ENCODE results near the gene NEK10.

GRCh38 chr3:27342267-27342666 is 26.9 kb downstream of the NEK10 start:
- TF ChIP-seq, protein P1, sequence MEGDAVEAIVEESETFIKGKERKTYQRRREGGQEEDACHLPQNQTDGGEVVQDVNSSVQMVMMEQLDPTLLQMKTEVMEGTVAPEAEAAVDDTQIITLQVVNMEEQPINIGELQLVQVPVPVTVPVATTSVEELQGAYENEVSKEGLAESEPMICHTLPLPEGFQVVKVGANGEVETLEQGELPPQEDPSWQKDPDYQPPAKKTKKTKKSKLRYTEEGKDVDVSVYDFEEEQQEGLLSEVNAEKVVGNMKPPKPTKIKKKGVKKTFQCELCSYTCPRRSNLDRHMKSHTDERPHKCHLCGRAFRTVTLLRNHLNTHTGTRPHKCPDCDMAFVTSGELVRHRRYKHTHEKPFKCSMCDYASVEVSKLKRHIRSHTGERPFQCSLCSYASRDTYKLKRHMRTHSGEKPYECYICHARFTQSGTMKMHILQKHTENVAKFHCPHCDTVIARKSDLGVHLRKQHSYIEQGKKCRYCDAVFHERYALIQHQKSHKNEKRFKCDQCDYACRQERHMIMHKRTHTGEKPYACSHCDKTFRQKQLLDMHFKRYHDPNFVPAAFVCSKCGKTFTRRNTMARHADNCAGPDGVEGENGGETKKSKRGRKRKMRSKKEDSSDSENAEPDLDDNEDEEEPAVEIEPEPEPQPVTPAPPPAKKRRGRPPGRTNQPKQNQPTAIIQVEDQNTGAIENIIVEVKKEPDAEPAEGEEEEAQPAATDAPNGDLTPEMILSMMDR (IDR thresholded peaks at IDR 0.05): no peak
- TF ChIP-seq MYC (IDR thresholded peaks at IDR 0.05; ENCODE audit: borderline replicate concordance, low read length): no peak
- TF ChIP-seq CHD2 (IDR thresholded peaks at IDR 0.05; ENCODE audit: low read length, partially characterized antibody): no peak
- TF ChIP-seq CBX2 (IDR thresholded peaks at IDR 0.05; ENCODE audit: borderline replicate concordance, low read depth): no peak
- TF ChIP-seq RAD21 (conservative IDR thresholded peaks at IDR 0.05 in 1 of 2, IDR thresholded peaks at IDR 0.05 in 1 of 2): no peak
- TF ChIP-seq TP53 (CRISPR knock-in tag; IDR thresholded peaks at IDR 0.05): no peak
- no peak for TF ChIP-seq USF2 (IDR thresholded peaks at IDR 0.05)
- no peak for TF ChIP-seq POLR2A (IDR thresholded peaks at IDR 0.05; ENCODE audit: low read length)
- no peak for TF ChIP-seq CEBPB (IDR thresholded peaks at IDR 0.05)
- TF ChIP-seq EP300 (IDR thresholded peaks at IDR 0.05): no peak

All from A549 (cell line).